Lower leg skin (tissue), 4 donors: Measurements from ENCODE around the gene OSBPL2. TPM values are rescaled to one million over a fixed set of nuclear protein-coding genes. Genes with fewer than 3 reads are reported as not detected.

Experiments used
- DNase-seq, 2 donors: peaks; one replicate each; pipeline ENCODE4 v3.0.0-alpha.2; 2019; ENCODE audit warnings: low spot score in 2 of 2
- H3K4me3 ChIP-seq: fragments of 200-600 bp; sonication (generic); 2 replicates; pipeline ENCODE4 v1.5.1; 2017; ENCODE audit warnings: mild to moderate bottlenecking, low read depth; ENCODE audit not compliant: poor library complexity, severe bottlenecking
- CTCF ChIP-seq, 3 donors: fragments of 450-650 bp; IDR thresholded peaks; one replicate each; pipeline ENCODE4 v1.5.1; 2016; ENCODE audit warnings: antibody characterized with exemption in 3 of 3, mild to moderate bottlenecking in 3 of 3, moderate library complexity in 2 of 3
- POLR2A ChIP-seq, 2 donors: fragments of 450-650 bp; IDR thresholded peaks; one replicate each; pipeline ENCODE4 v1.6.1; 2016 to 2017; ENCODE audit warnings: antibody characterized with exemption in 2 of 2, mild to moderate bottlenecking in 1 of 2, moderate library complexity in 1 of 2
- WGBS, 2 donors: methylation state at CpG; one replicate each; pipeline ENCODE4 v1.1.5; 2018; 5-methylcytosine and 5-hydroxymethylcytosine counted together
- intact Hi-C: fragments of 100-400 bp; cut with DNase I; formaldehyde crosslinking; loops from one replicate; pipeline ENCODE4 v1.15.0; 2023; ENCODE audit warnings: low total_unique reads
- total RNA-seq, 4 donors: library from RNA; depleted of rRNA; stranded (reverse); fragments of >200 nt; gene quantifications; one replicate each; pipeline ENCODE4 v1.1.0, GENCODE V29; 2016

The OSBPL2 gene
- total RNA-seq, 4 donors from 2014 or later: 69.7 to 135 (median 86.0) TPM

GRCh38 chr20:62293111-62293784 is 54.9 kb downstream of the OSBPL2 start:
- TF ChIP-seq CTCF (IDR thresholded peaks at IDR 0.05) (no peak), POLR2A (IDR thresholded peaks at IDR 0.05) (no peak)
- no peak for DNase-seq
- intact Hi-C loops: no loop called here
- WGBS, 2 donors: 87% methylated on average over 20 of the region's 20 CpGs
- H3K4me3 ChIP-seq: no peak overlapping the region

DNA sequence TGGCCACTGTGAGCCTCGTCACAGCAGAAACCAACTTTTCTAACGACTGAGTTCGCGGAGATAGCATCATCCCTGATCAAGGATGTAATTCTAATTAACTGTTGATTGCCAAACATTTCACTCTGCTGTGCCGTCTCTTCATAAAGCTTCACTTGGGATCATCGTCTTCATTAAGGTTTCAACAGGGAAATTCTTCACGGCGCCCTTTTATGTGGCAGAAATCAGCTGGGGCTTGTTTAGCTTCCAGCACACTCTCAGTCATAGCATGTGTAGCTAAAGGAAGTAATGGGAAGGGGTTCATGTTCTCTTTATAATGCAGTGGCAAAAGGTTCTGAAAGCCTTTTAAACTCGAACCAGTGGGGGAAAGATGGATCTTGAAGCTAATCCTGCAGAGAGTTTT is 55.6 kb downstream of the OSBPL2 start:
- no peak for DNase-seq
- WGBS, 2 donors: 85% methylated on average over 9 of the region's 9 CpGs
- intact Hi-C loops: no loop called here

GRCh38 chr20:62294516-62294915 is 56.2 kb downstream of the OSBPL2 start:
- no peak for DNase-seq
- 87 to 90% methylated on average over 17 of the region's 17 CpGs for WGBS, 2 donors

More for the DNA sequence above, 55.6 kb downstream of the OSBPL2 start:
- H3K4me3 ChIP-seq: no peak overlapping the region
- no peak for TF ChIP-seq CTCF (IDR thresholded peaks at IDR 0.05)
- TF ChIP-seq POLR2A (IDR thresholded peaks at IDR 0.05): no peak

DNA sequence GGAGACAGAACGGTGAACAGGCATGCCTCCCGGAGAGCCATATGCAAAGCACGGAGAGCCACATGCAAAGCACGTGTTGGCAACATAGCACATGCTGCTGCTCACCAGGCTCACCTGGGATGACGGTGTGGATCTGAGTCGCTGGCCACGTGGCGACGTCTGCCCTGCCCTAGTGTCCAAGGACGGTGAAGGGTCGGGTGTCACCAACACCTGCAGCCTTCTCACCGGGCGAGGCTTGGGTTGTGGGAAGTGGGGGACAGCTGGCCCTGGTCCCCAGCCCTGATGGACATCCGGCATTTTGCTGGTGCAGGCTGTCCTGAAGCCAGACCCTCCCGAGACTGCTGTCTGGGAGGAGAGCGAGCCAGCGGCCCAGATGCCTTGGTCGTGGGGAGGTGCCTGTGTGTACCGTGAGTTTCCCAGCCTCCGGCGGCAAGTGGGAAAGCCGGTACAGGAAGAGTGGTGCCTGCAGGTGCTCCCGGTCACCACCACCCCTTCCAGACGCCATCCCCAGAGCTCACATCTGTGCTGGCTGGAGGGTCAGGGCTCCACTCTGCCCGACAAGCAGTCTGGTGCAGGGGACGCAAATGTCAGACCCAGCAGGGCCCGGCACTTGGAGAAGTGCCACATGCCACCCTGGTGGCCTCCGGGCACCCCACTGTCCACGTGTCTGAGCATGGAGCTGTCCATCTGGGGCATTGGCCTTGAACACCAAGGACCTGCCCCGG is 58.6 kb downstream of the OSBPL2 start:
- WGBS, 2 donors: 83 to 84% methylated on average over 26 to 30 of the region's 30 CpGs
- no peak for DNase-seq
- no peak for TF ChIP-seq CTCF (IDR thresholded peaks at IDR 0.05)
- TF ChIP-seq POLR2A (IDR thresholded peaks at IDR 0.05): no peak
- intact Hi-C loops: no loop called here
- H3K4me3 ChIP-seq: no peak overlapping the region

More at GRCh38 chr20:62294516-62294915, 56.2 kb downstream of the OSBPL2 start:
- intact Hi-C loops: no loop called here
- no peak overlapping the region for H3K4me3 ChIP-seq
- no peak for TF ChIP-seq CTCF (IDR thresholded peaks at IDR 0.05)
- TF ChIP-seq POLR2A (IDR thresholded peaks at IDR 0.05): no peak

- no peak overlapping the region for H3K4me3 ChIP-seq
- intact Hi-C loops: no loop called here
- no peak for DNase-seq
- TF ChIP-seq POLR2A (IDR thresholded peaks at IDR 0.05) (no peak), CTCF (IDR thresholded peaks at IDR 0.05) (no peak)
- 79 to 80% methylated on average over 29 of the region's 29 CpGs for WGBS, 2 donors
Measured at GRCh38 chr20:62297449-62298227, 59.3 kb downstream of the OSBPL2 start.
